SK-N-SH treated with all-trans-retinoic acid at 6 μM for 48 hours (cell line): Measurements from ENCODE around the gene NOL11.

ENCODE experiments used
- POU6F1 ChIP-seq: fragments of 250-450 bp; sonication (Bioruptor Pico); IDR thresholded peaks from 2 replicates; pipeline ENCODE4 v1.8.0; 2021; ENCODE audit warnings: low read depth, mild to moderate bottlenecking, moderate library complexity, borderline replicate concordance
- PPARA ChIP-seq: fragments of 250-450 bp; sonication (Bioruptor Pico); IDR thresholded peaks from 2 replicates; pipeline ENCODE4 v1.5.0; 2020; ENCODE audit warnings: mild to moderate bottlenecking, borderline replicate concordance
- RARB ChIP-seq: fragments of 250-450 bp; sonication (Bioruptor Pico); IDR thresholded peaks from 2 replicates; pipeline ENCODE4 v1.8.0; 2021; ENCODE audit warnings: mild to moderate bottlenecking, moderate library complexity
- ZFP30 ChIP-seq: fragments of 450-650 bp; formaldehyde crosslinking; IDR thresholded peaks from 2 replicates; pipeline ENCODE4 v1.5.0; 2022; ENCODE audit warnings: mild to moderate bottlenecking, moderate library complexity
- ZNF565 ChIP-seq: fragments of 450-650 bp; formaldehyde crosslinking; conservative IDR thresholded peaks from 2 replicates; pipeline ENCODE4 v1.5.0; 2020; ENCODE audit warnings: low read depth, mild to moderate bottlenecking, moderate library complexity

GRCh38 chr17:67713169-67713568 is 4.6 kb upstream of the NOL11 start:
- TF ChIP-seq POU6F1 (CRISPR knock-in tag) (no peak), ZNF565 (CRISPR knock-in tag) (no peak), RARB (CRISPR knock-in tag) (no peak), ZFP30 (no peak), PPARA (CRISPR knock-in tag) (no peak)
